ENCODE measurements around the gene MLEC.
"Not testable (repeated sequence)": the region's sequence is repeated elsewhere in the genome, so short reads cannot be mapped to it uniquely, and the experiment has no call there.

Gene MLEC

GRCh38 chr12:120720987-120721801 is 34.2 kb downstream of the MLEC start:
- DNase-seq (ENCODE audit: low read depth in 2 of 2), result no peak

GRCh38 chr12:120721866-120722265 is 34.9 kb downstream of the MLEC start:
- DNase-seq (ENCODE audit: low read depth in 2 of 2), result no peak

- DNase-seq (ENCODE audit: low read depth in 2 of 2), result no peak
Observed at GRCh38 chr12:120722784-120723183, 35.8 kb downstream of the MLEC start.

- DNase-seq (ENCODE audit: low read depth in 2 of 2), result no peak
Observed at GRCh38 chr12:120724720-120725119, 37.8 kb downstream of the MLEC start.

- DNase-seq (ENCODE audit: low read depth in 2 of 2), result no peak
Observed at GRCh38 chr12:120725151-120725658, 38.3 kb downstream of the MLEC start.

GRCh38 chr12:120725659-120726509 is 38.9 kb downstream of the MLEC start, which contains the start of gene ACADS:
Gene ACADS, plus strand, starts transcription at chr12:120725826. Its CDS starts 60 bp downstream, at chr12:120725886.
- DNase-seq (ENCODE audit: low read depth in 2 of 2), result peak; percentile 66 to 77

GRCh38 chr12:120726510-120726793 is 39.5 kb downstream of the MLEC start:
- DNase-seq (ENCODE audit: low read depth in 2 of 2), result no peak

- no peak for DNase-seq (ENCODE audit: low read depth in 2 of 2)
Observed at GRCh38 chr12:120726961-120727360, 40.0 kb downstream of the MLEC start.

- not testable (repeated sequence) for DNase-seq (ENCODE audit: low read depth in 2 of 2)
Observed at GRCh38 chr12:120732198-120732597, 45.2 kb downstream of the MLEC start.

- DNase-seq (ENCODE audit: low read depth in 2 of 2), result no peak
Observed at GRCh38 chr12:120733574-120733973, 46.6 kb downstream of the MLEC start.

- DNase-seq (ENCODE audit: low read depth in 2 of 2), result no peak
Observed at GRCh38 chr12:120734210-120734609, 47.3 kb downstream of the MLEC start.

GRCh38 chr12:120735181-120735580 is 48.2 kb downstream of the MLEC start:
- DNase-seq (ENCODE audit: low read depth in 2 of 2), result no peak

GRCh38 chr12:120736404-120737331 is 49.7 kb downstream of the MLEC start:
- DNase-seq (ENCODE audit: low read depth in 2 of 2), result no peak

GRCh38 chr12:120737557-120738251 is 50.8 kb downstream of the MLEC start:
- DNase-seq (ENCODE audit: low read depth in 2 of 2), result no peak

- DNase-seq (ENCODE audit: low read depth in 2 of 2), result no peak
Observed at GRCh38 chr12:120738252-120739030, 51.5 kb downstream of the MLEC start.

- DNase-seq (ENCODE audit: low read depth in 2 of 2), result no peak
Observed at GRCh38 chr12:120739031-120739762, 52.2 kb downstream of the MLEC start.

- DNase-seq (ENCODE audit: low read depth in 2 of 2), result no peak
Observed at GRCh38 chr12:120739821-120740613, 53.1 kb downstream of the MLEC start.

- DNase-seq (ENCODE audit: low read depth in 2 of 2), result no peak
Observed at GRCh38 chr12:120740871-120741270, 53.9 kb downstream of the MLEC start.
